Measurements from ENCODE around the gene CEP350. TPM values are rescaled to one million over a fixed set of nuclear protein-coding genes. Genes with fewer than 3 reads are reported as not detected.

CEP350 gene
- total RNA-seq, 6 donors from 2014 or later, result 42.8 to 66.5 (median 52.2) TPM

- WGBS, 2 donors, result 86 to 96% methylated on average over 2 of the region's 2 CpGs
- H3K36me3 ChIP-seq, result no peaks in the 10 kb centered on the region
- TF ChIP-seq POLR2A (IDR thresholded peaks at IDR 0.05) (no peak), POLR2AphosphoS5 (IDR thresholded peaks at IDR 0.05) (no peak), CTCF (IDR thresholded peaks at IDR 0.05) (no peak), EP300 (IDR thresholded peaks at IDR 0.05) (no peak)
- H3K27me3 ChIP-seq, result no peaks in the 10 kb centered on the region
- H3K9me3 ChIP-seq, result no peaks in the 10 kb centered on the region
- no peak overlapping the region for H3K4me3 ChIP-seq
- H3K27ac ChIP-seq, result no peak overlapping the region
- ATAC-seq (ENCODE audit: low FRiP score in 2 of 2) (no peak), DNase-seq (no peak)
- no peaks in the 10 kb centered on the region for H3K4me1 ChIP-seq
Observed at GRCh38 chr1:179933219-179933618, 21.4 kb upstream of the CEP350 start.

GRCh38 chr1:179935909-179936496 lies 18.6 kb upstream of the CEP350 start:
- no peak for ATAC-seq (ENCODE audit: low FRiP score in 2 of 2)

GRCh38 chr1:179937668-179938254 lies 16.8 kb upstream of the CEP350 start:
- Histone ChIP-seq H3K27me3 (no peaks in the 10 kb centered on the region), H3K27ac (no peak overlapping the region), H3K36me3 (no peaks in the 10 kb centered on the region), H3K9me3 (no peaks in the 10 kb centered on the region), H3K4me3 (no peak overlapping the region), H3K4me1 (no peaks in the 10 kb centered on the region)
- TF ChIP-seq EP300 (IDR thresholded peaks at IDR 0.05) (no peak), CTCF (IDR thresholded peaks at IDR 0.05) (no peak), POLR2A (IDR thresholded peaks at IDR 0.05) (no peak), POLR2AphosphoS5 (IDR thresholded peaks at IDR 0.05) (no peak)
- DNase-seq (no peak), ATAC-seq (ENCODE audit: low FRiP score in 2 of 2) (no peak)

More at GRCh38 chr1:179935909-179936496, 18.6 kb upstream of the CEP350 start:
- H3K27ac ChIP-seq, result no peak overlapping the region
- 48 to 62% methylated on average over 1 of the region's 1 CpG for WGBS, 2 donors
- no peak for DNase-seq
- TF ChIP-seq CTCF (IDR thresholded peaks at IDR 0.05), result no peak
- no peak for TF ChIP-seq EP300 (IDR thresholded peaks at IDR 0.05)
- TF ChIP-seq POLR2AphosphoS5 (IDR thresholded peaks at IDR 0.05), result no peak
- no peak for TF ChIP-seq POLR2A (IDR thresholded peaks at IDR 0.05)
- H3K4me1 ChIP-seq, result no peaks in the 10 kb centered on the region
- H3K9me3 ChIP-seq, result no peaks in the 10 kb centered on the region
- no peak overlapping the region for H3K4me3 ChIP-seq
- H3K27me3 ChIP-seq, result no peaks in the 10 kb centered on the region
- no peaks in the 10 kb centered on the region for H3K36me3 ChIP-seq

GRCh38 chr1:179938752-179939151 lies 15.9 kb upstream of the CEP350 start:
- ATAC-seq (ENCODE audit: low FRiP score in 2 of 2) (no peak), DNase-seq (no peak)
- no peak overlapping the region for H3K4me3 ChIP-seq
- no peaks in the 10 kb centered on the region for H3K36me3 ChIP-seq
- TF ChIP-seq POLR2AphosphoS5 (IDR thresholded peaks at IDR 0.05) (no peak), POLR2A (IDR thresholded peaks at IDR 0.05) (no peak), EP300 (IDR thresholded peaks at IDR 0.05) (no peak), CTCF (IDR thresholded peaks at IDR 0.05) (no peak)
- no peaks in the 10 kb centered on the region for H3K9me3 ChIP-seq
- no peaks in the 10 kb centered on the region for H3K27me3 ChIP-seq
- no peaks in the 10 kb centered on the region for H3K4me1 ChIP-seq
- WGBS, 2 donors, result 29 to 33% methylated on average over 2 of the region's 2 CpGs
- H3K27ac ChIP-seq, result no peak overlapping the region

GRCh38 chr1:179939941-179940340 lies 14.7 kb upstream of the CEP350 start:
- H3K9me3 ChIP-seq, result no peaks in the 10 kb centered on the region
- 89 to 100% methylated on average over 1 of the region's 1 CpG for WGBS, 2 donors
- no peak overlapping the region for H3K4me3 ChIP-seq
- no peak for TF ChIP-seq CTCF (IDR thresholded peaks at IDR 0.05)
- no peak for TF ChIP-seq EP300 (IDR thresholded peaks at IDR 0.05)
- TF ChIP-seq POLR2AphosphoS5 (IDR thresholded peaks at IDR 0.05), result no peak
- no peak for TF ChIP-seq POLR2A (IDR thresholded peaks at IDR 0.05)
- ATAC-seq (ENCODE audit: low FRiP score in 2 of 2) (no peak), DNase-seq (no peak)
- no peaks in the 10 kb centered on the region for H3K36me3 ChIP-seq
- no peaks in the 10 kb centered on the region for H3K27me3 ChIP-seq
- H3K27ac ChIP-seq, result no peak overlapping the region
- H3K4me1 ChIP-seq, result no peaks in the 10 kb centered on the region
